AG04450 (cell line): ENCODE results near the gene OSCP1. TPM values are rescaled to one million over a fixed set of nuclear protein-coding genes. Genes with fewer than 3 reads are reported as not detected.
"Not testable (repeated sequence)": the region's sequence is repeated elsewhere in the genome, so short reads cannot be mapped to it uniquely, and the experiment has no call there.

Experiments used
- CTCF ChIA-PET: fragments of 300-600, 350-600 bp; formaldehyde crosslinking; extraction: SDS; loops from one replicate; lab custom pipeline; 2022; ENCODE audit warnings: antibody characterized with exemption, inconsistent platforms; lab: Charles Lee
- POLR2A ChIA-PET: fragments of 350-600 bp; formaldehyde crosslinking; extraction: SDS; loops from one replicate; lab custom pipeline; 2021; ENCODE audit warnings: antibody characterized with exemption, inconsistent platforms; lab: Yijun Ruan, JAX
- DNase-seq: peaks from one replicate; pipeline ENCODE4 v3.0.0-alpha.2; 2011; ENCODE audit warnings: low read depth, low spot score
- H3K27ac ChIP-seq: one replicate; pipeline ENCODE4 v1.5.1; 2012; ENCODE audit warnings: low read depth, low read length, control low read depth
- H3K27me3 ChIP-seq: one replicate; pipeline ENCODE4 v1.6.0; 2012; ENCODE audit warnings: low read length; ENCODE audit not compliant: control insufficient read depth, insufficient read depth
- H3K4me3 ChIP-seq: 2 replicates; pipeline ENCODE4 v1.5.1; 2011; ENCODE audit warnings: mild to moderate bottlenecking, low read depth, low read length, control low read depth
- H3K9me3 ChIP-seq: 2 replicates; pipeline ENCODE4 v1.5.1; 2012; ENCODE audit warnings: low read length; ENCODE audit not compliant: control insufficient read depth, insufficient read depth
- polyA plus RNA-seq: library from polyadenylated mRNA; depleted of rRNA; stranded (reverse); fragments of >200 nt; gene quantifications from 2 replicates; pipeline ENCODE4 v1.2.3, GENCODE V29; 2011
- TF ChIP-seq, protein P1 (sequence below): IDR thresholded peaks from 2 replicates; pipeline ENCODE4 v1.5.1; 2011; ENCODE audit warnings: low read depth, low read length, control low read depth, inconsistent platforms

Gene OSCP1
- polyA plus RNA-seq, 1 experiment = 7.9 TPM

DNA sequence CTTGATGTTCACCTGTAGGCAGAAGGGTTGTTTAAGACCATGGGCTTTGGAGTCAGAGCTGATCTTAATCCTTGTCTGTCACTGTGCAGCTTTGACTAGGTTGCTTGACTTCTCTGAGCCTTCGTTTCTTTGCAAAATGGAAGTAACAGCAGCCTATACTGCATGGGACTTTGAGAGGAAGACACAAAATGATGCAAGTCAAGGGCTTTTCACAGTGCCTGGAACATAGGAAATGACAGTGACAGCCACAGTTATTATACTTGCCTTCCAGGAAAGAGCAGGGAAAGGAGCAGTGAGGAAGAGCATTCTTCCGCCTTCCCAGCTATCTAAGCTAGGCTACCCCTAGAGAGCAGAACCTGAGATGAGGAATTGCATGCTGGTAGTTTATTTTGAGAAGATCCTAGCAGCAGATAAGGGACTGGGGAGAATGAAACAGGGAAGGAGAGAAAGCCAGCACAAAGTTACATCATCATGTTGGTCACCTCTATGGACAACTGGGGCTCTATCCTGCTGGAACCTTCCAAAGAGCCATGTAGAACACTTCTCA, 29.3 kb upstream of the OSCP1 start:
- Histone ChIP-seq H3K4me3 (no peak overlapping the region), H3K27ac (no peak overlapping the region), H3K9me3 (no peaks in the 10 kb centered on the region), H3K27me3 (peaks cover 39% of the 10 kb centered on the region)
- CTCF ChIA-PET = no interaction called here
- no peak for DNase-seq
- TF ChIP-seq, protein P1, sequence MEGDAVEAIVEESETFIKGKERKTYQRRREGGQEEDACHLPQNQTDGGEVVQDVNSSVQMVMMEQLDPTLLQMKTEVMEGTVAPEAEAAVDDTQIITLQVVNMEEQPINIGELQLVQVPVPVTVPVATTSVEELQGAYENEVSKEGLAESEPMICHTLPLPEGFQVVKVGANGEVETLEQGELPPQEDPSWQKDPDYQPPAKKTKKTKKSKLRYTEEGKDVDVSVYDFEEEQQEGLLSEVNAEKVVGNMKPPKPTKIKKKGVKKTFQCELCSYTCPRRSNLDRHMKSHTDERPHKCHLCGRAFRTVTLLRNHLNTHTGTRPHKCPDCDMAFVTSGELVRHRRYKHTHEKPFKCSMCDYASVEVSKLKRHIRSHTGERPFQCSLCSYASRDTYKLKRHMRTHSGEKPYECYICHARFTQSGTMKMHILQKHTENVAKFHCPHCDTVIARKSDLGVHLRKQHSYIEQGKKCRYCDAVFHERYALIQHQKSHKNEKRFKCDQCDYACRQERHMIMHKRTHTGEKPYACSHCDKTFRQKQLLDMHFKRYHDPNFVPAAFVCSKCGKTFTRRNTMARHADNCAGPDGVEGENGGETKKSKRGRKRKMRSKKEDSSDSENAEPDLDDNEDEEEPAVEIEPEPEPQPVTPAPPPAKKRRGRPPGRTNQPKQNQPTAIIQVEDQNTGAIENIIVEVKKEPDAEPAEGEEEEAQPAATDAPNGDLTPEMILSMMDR = no peak
- POLR2A ChIA-PET = no interaction called here

- POLR2A ChIA-PET, H3K4me3 ChIP-seq, CTCF ChIA-PET, H3K27ac ChIP-seq, DNase-seq, H3K9me3 ChIP-seq: not testable (repeated sequence)
- H3K27me3 ChIP-seq = peaks cover 30% of the 10 kb centered on the region
Observed at GRCh38 chr1:36477615-36478014, 27.4 kb upstream of the OSCP1 start.

DNA sequence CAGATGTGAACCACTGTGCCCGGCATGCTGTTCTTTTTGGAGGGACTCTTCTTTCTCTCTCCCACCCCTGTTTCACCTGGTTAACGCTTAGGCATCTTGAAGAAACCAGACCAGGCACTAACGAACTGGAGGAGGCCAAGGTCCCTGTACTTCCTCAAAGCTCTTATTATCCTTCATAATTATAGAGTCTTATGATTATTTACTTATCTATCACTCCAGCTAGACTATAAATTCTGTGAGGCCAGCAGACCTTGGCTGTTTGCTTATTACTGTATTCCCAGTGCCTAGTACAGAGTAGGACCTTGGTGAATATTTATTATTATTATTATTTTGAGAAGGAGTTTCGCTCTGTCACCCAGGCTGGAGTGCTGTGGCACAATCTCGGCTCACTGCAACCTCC, 26.7 kb upstream of the OSCP1 start:
- DNase-seq = no peak
- Histone ChIP-seq H3K4me3 (no peak overlapping the region), H3K9me3 (no peaks in the 10 kb centered on the region), H3K27ac (no peak overlapping the region), H3K27me3 (peaks cover 33% of the 10 kb centered on the region)
- POLR2A ChIA-PET = no interaction called here
- TF ChIP-seq, protein P1 = no peak
- CTCF ChIA-PET = interaction anchor here (0.6 kb wide), 2 partner anchors 27 to 95 kb away, joined by 3 read pairs; no protein-coding TSS in a partner anchor

- TF ChIP-seq, protein P1 = no peak
- POLR2A ChIA-PET = no interaction called here
- no peak for DNase-seq
- Histone ChIP-seq H3K27me3 (peaks cover 30% of the 10 kb centered on the region), H3K9me3 (no peaks in the 10 kb centered on the region), H3K4me3 (no peak overlapping the region), H3K27ac (no peak overlapping the region)
- CTCF ChIA-PET = no interaction called here
Observed at GRCh38 chr1:36475910-36476604, 25.8 kb upstream of the OSCP1 start.

GRCh38 chr1:36475341-36475740, 25.1 kb upstream of the OSCP1 start:
- ChIA-PET POLR2A (no interaction called here), CTCF (no interaction called here)
- Histone ChIP-seq H3K27me3 (peaks cover 26% of the 10 kb centered on the region), H3K27ac (no peak overlapping the region), H3K9me3 (no peaks in the 10 kb centered on the region), H3K4me3 (no peak overlapping the region)
- no peak for DNase-seq
- TF ChIP-seq, protein P1 = no peak
